HG03342 (cell line): Measurements from ENCODE around the gene CYB561D2.

Source experiments
- ATAC-seq: cut with Tn5 transposase; IDR thresholded peaks from one replicate; pipeline ENCODE4 v1.9.1; 2021; ENCODE audit warnings: mild to moderate bottlenecking, moderate library complexity; ENCODE audit not compliant: unreplicated experiment

CYB561D2 gene

DNA sequence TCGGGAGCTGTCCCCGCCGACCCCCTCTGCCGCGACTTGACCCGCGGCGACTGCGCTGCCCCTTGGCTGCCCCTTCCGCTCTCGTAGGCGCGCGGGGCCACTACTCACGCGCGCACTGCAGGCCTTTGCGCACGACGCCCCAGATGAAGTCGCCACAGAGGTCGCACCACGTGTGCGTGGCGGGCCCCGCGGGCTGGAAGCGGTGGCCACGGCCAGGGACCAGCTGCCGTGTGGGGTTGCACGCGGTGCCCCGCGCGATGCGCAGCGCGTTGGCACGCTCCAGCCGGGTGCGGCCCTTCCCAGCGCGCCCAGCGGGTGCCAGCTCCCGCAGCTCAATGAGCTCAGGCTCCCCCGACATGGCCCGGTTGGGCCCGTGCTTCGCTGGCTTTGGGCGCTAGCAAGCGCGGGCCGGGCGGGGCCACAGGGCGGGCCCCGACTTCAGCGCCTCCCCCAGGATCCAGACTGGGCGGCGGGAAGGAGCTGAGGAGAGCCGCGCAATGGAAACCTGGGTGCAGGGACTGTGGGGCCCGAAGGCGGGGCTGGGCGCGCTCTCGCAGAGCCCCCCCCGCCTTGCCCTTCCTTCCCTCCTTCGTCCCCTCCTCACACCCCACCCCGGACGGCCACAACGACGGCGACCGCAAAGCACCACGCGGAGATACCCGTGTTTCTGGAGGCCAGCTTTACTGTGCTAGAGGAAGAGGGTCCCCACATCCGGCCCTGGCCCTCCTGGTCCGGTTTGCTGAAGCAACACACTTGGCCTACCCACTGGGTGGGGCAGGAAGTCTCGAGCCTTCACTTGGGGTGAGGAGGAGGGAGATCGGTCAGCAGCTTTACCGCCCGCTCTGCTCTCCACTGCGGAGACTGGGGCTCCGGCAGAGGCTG, 10.0 kb upstream of the CYB561D2 start, which contains the start of gene RASSF1:
Gene RASSF1 (minus strand): TSS at position 389 of the 882 bp plus-strand sequence. CDS start 31 bp downstream, at position 358.
- ATAC-seq = no peak

DNA sequence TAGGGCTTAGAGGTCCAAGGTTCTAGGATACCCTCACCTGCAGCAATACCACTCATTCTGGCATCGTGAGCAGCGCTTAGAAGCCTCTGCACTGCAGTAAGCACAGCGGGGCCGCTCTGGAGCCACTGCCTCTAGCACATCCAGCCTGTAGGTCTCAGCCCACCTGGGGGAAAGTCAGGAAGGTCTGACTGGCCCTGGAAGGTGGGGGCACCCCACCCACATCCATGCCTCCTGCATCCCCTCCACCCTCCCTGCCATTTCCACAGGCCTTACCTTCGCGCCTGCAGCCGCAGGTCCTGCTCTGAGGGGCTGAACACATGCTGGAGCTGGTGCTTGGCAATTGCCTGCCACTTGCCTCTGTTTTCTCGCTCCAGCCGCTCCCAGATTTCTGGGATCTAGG, 9.1 kb upstream of the CYB561D2 start:
- no peak for ATAC-seq

DNA sequence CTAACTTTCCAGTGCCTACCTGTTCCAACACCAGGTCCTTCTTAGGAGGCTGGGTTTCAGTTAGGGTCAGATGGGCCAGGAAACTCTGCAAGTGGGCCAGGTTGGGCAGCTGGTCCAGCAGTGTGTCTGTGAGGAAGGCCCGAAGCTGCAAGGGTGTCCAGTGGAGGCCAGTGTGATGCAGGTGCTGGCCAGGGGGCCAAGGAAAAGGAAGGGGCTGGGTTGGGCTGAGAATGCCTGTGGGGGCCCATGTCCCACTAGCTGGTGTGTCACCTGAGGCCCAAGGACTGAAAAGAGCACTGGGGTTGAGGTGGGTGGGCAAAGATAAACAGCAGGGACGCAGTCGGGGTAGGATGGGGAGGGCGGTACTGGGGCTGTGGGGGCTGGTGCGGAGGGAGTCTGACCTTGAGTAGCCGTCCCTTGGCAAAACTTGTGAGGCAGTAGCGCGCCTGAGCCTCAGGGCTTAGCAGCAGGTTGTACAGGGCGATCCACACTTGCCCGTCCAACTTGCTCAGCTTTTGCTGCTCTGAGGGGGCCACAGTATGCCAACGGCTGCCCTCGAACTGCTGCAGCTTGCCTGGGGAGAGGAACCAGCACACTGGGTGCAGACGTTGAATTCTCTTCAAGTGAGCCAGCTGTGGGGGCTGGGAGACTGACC, 8.5 kb upstream of the CYB561D2 start:
- ATAC-seq = no peak

DNA sequence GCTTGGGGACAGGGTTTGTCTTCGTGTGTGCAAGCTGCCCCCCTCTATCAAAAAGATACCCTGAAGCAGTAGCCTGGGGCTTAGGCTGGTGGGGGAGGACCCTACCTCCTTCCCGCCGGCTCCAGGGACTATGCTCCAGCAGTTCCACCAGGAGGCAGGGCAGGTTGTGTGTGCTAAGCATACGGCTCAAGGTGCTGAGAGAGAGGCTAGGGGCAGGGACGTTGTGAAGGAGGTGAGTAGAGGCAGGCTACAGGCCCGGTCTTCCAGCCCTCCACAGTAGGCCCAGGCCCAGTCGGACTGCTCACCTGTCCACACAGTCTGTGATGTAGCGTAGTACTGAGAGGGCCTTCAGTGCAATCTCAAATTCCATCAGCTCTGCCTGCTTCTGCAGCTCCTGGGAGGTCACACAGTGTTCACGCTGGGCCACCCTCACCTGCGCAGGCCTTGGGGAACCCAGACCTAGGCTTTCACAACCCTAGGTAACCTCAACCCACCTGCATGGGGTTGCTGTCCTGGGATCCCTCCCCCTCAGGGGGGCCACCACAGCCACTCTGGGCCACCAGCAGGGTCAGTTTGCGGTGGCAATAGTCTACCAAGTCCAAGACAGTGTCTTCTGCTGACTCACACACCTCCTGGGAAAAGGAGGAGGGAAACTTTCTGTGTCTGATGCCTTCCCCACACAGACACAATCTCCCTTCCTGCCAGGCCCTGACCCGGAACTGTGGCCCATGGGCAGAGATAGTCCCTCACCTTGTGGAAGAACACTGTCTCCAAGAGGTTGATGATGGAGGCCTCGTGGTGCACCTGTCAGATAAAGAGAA, 7.6 kb upstream of the CYB561D2 start:
- ATAC-seq = no peak

DNA sequence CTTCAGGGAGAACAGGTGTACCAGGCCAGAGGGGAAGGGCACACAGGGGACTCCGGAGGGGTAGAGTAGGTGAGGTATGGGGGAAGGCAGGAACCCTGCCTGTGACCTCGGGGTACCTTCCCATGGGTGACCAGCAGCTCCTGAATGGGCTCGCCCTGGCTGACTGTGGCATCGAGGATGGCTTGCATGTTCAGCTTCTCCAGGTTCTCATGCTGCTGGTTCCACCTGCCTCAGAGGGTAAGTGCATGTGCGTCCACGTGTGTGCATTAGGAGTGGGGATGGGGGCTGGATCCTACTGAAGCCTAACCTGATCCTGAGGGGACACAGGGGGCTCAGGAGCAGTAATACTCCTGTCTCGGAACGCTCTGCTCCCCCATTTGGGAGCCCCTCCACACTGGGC, 5.7 kb upstream of the CYB561D2 start:
- ATAC-seq = no peak

DNA sequence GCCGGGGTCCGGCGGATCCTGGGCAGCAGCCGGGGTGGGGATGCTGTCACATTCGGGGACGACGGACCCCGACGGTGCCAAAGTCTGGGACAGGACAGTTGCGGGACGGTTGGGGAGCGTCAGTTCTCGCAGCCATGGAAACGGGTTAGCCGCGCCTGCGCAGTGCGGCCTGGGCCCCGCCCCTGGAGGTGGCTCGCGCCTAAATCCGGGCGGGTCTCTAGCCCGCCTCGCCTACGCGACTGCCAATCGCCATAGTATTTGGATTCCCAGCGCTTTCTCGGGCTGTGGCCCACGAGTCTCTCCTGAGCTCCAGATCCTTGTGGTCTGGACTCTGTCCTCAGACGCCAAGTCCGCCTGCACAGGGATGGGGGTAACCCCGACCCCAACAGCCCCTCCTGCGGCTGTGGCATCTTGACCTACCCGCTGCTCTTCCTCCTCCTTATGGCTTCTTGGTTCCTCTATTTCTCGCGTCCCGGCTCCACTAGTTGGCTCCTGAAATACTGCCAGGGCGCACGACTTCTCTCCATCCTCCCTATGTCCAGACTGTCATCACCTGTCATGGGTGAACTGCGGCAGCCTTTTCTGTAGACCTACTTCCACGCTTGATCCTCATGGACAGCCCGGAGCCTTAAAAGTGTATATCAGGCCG, 5.0 kb upstream of the CYB561D2 start, which contains the start of gene ZMYND10:
Gene ZMYND10 (minus strand): TSS at position 147 of the 649 bp plus-strand sequence. CDS start 153 bp downstream, outside the sequence.
- peak; percentile 33 for ATAC-seq

DNA sequence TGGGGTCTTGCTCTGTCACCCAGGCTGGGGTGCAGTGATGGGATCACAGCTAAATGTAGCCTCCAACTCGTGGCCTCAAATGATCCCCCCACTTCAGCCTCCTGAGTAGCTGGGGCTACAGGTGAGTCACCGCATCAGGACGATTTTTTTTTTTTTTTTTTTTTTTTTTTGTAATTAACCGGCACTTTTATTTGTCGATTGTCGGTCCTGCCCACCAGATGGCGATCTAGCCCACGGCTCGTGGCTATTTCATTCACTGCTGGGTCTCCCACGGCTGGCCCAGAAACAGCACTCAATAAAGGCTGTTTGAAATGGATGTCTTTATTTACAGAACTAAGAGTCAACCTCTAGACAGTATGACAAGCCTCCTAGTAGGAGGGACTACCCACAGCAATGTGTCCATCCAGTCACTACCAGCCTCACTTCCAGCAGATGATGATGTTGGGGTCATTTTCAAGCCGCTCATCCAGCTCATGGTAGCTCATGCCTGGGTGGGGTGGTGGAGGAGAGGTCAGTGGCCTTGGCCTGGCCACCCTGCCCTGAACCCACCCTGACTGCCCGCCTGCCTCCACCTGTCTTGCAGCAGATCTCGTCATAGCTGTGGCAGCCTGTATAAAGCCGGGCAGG, 3.4 kb upstream of the CYB561D2 start:
- ATAC-seq = no peak

DNA sequence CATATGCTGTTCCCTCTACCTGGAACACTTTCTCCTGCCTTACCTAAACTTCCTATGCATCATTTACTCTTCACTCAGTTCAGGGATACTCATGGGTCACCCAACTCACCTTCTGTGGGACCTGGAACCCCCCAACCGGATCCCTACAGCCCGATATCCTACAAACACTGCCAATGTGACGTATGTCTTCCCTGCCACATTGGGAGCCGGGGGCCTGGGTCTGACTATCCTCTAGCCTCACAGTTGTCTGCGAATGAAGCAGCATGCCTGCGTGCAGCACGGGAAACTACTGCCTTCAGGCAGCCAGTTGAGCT, 492 bp upstream of the CYB561D2 start:
- ATAC-seq = no peak

DNA sequence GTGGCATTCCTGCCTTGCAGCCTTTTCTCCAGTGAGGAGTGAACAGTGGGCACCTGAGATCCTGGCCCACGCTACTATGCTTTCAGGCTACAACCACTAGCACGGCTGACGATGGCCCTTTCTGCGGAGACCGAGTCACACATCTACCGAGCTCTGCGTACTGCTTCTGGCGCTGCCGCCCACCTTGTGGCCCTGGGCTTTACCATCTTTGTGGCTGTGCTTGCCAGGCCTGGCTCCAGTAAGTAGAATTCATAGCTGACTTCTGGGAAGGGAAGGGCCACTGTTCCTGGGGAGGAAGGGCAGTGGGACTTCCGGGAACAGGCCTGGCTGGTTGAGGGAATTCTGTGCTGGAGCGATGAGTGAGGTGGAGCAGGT, 648 bp downstream of the CYB561D2 start:
- ATAC-seq = no peak

DNA sequence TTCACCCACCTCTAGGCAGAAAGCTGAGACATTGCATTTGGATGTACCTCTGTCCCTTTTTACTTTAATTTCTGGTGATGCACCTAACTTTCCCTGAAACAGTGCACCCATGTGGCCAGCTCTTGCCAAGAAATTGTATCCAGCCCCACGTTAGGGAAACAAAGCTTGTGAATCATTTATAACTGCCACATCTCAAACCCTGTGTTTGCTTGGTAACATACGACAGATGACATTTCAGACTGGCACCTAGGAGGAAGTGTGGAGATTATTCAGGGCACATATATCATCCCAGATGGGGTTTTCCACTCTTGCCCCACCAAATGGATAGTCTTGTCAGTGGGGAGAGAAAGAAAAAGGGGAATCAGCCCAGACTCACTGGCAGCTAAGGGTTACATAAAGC, 2.1 kb downstream of the CYB561D2 start:
- no peak for ATAC-seq

DNA sequence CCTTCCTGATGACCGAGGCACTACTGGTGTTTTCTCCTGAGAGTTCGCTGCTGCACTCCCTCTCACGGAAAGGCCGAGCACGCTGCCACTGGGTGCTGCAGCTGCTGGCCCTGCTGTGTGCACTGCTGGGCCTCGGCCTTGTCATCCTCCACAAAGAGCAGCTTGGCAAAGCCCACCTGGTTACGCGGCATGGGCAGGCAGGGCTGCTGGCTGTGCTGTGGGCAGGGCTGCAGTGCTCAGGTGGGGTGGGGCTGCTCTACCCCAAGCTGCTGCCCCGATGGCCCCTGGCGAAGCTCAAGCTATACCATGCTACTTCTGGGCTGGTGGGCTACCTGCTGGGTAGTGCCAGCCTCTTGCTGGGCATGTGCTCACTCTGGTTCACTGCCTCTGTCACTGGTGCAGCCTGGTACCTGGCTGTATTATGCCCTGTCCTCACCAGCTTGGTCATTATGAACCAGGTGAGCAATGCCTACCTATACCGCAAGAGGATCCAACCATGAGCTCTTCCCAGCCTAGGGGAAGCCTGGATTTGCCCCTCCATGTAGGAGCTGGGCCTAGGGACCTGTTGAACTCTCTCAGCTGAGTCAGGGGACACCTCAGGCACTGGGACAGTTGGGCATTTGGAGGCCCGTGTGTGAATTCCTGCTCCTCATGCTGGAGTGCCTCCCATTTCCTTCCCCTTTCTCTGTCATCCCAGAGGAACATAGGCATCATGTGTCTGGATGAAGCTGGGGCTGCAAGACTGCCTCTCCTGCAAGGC, 2.8 kb downstream of the CYB561D2 start:
- no peak for ATAC-seq

DNA sequence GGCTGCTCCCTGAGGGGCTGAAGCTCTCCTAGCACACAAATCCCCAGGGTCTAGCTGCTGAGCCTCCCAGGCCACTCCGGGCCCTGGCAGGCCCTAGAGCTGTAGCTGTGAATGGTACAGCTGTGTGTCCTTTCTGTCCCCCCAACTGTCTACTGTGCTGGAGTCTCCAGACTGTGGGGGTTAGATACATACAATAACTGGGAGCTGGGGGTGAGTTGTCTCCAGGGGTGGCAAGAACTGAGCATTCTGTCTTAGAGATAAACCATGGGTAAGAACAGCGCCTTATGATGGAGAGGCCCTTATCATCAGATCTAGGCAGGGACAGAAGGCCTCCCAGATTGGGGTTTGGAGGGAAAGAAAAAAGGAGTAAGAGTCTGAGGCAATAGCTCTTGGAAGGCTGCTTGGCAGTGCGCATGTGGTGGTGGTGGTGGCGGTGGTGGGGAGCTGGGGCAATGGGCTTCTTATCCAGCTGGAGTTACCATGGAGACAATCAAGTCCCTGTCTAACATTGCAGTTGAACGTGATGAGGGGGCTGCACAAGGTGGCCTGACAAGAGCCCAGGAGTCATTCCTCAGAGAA, 3.6 kb downstream of the CYB561D2 start:
- ATAC-seq = no peak

DNA sequence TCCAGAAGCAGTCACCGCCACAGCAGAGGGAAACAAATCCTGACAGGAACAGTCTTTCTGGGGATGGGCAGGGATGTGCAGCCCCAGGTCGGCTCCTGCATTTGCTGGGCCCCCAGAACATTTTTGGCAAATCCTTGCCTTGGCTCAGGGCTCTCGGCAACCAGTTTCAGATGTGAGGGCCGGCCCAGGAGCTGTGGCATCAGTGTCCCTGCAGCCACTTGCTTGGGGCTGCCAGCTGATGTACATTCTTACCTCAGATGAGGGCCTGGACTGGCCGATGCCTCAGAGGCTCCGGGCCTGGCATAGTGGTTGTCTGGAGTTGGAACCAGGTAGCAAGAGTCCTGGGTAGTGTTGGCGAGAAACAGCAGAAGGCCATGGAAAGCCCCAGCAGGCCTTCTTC, 4.2 kb downstream of the CYB561D2 start:
- ATAC-seq = no peak

DNA sequence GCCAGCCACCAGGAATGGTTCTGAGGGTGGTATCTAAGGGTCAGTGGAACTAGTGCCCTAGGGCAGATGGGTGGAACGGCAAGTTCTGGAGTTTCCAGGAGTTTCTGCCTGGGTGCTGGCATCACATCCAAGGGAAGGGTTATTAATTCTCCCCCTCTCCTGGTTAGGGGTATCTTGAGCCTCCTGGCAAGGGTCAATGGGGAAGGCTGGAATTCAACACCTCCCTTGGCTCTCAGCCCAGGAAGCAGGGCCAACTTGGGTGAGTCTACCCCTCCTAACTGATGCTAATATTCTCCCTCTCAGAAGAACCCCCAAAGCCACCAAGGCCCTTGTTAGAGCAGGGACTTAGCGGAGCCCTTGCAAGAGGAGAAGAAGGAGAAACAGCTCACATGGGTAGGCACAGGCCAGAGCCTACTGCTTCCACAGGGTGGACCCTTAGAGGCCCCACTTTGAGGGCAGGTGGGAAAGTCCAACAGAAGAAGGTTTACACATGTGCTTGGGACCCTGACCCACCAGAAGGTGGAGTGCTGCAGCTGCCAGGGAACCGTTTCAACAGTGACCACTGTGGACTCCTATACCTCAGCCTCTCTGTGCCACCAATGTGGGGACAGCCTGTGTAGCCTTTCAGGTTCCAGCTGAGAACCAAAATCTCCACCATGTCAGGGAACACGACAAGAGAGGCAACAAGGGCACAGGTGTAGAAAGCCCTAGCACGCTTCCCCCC, 5.3 kb downstream of the CYB561D2 start:
- ATAC-seq = no peak

DNA sequence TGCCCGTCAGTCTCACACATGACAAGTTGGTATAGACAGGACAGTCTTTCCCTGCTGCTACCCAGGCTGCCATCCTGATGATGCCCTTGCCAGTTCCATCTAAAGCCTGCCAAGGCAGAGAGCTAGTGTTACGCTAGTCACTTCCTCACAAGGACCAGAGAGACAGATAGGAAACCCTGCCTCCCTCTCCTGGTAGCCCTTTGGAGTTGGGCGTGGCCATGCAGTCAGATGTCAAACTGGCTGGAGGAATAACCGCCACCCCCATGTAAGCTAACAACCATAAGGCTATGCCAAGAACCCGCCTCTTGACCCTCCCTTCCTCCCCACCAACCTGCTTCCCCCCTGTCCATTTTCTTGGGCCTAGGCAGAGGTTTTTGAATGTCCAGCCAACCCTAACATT, 5.9 kb downstream of the CYB561D2 start:
- ATAC-seq = no peak

DNA sequence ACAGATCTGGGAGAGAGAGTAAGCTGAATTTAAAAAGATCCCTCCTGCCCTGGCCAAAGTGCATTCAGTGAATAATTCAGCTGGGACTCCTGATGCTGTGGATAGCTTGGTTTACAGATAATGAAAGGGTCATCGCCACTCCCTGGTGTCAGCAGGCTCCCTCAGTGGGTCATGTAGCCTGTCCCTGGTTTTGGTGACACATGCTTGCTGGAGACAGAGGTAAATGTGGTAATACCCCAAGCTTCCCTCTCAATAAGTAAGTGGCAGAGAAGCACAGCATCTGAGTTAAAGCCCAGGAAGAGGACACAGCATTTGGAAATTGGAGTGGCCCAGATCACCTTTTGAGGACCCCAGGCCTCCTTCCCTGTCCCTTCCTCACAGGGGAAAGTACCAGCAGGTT, 6.8 kb downstream of the CYB561D2 start:
- ATAC-seq = no peak

DNA sequence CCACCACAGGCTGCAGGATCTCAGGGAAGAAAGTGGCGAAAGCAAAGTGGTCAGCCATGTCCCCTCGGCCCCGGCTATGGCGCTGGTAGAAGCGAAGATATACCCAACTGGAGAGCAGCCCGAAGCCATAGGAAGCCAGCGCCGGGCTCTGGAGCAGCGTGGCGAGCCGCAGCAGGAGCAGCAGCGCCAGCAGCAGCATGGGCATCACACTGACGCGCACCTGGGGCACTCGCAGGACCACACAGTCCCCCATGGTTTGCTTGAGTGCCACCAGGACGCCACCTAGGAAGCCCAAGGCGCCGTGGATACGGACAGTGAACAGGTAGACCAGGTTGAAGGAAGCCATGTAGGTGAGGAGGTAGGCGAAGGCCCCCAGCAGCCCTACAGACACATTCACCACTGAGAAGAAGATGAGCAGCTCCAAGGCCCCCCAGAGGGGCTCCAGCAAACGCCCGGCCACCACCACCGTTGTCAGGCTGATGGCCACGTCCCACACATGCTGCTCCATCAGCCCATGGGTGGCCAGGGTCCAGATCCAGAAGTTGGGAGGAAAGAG, 7.8 kb downstream of the CYB561D2 start:
- no peak for ATAC-seq

DNA sequence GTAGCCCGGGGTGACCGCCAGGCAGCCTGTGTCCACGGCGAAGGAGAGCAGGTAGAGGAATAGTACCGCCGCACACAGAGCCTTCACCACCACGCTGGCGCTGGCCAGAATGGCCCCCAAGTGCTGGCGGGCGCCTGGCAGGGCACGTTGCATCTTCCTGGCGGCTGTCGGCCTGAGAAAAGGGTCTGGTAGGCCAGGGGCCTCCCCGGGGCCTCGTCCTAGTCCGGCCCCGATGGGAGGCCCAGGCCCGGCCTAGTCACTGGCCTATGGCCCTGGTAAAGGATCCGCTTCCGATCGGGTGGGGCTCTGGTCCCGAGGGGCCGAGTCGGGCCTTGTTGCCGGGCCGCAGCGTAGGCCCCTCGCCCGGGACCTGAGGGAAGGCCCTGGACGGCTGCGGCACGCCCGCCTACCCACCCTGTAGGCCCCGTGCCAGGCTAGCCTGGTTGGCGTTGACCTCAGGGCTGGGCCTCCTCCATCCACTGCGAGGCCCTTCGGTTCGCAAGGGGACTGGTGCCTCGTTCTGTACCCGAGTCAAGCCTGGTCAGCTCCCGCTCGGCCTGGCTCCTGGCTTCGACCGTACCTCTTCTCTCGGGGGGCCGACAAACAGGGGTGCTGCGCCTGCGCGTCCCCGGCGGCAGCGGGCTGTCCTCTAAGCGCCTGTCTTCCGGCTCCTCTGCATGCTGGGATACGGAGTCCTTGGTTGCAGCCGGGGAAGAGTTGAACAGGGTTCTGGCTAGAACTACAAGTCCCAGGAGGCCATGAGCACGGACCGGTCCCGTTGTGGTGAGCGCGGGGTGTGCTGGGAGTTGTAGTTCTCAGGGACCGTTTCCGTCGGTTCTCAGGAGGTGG, 8.5 kb downstream of the CYB561D2 start, which contains the start of gene TMEM115:
Gene TMEM115 (minus strand): TSS at position 611 of the 849 bp plus-strand sequence. CDS start 458 bp downstream, at position 153.
- ATAC-seq = peak; percentile 99
